WI38 (cell line): ENCODE measurements around the gene EI24.

Source experiments
- H3K4me3 ChIP-seq: 2 replicates; pipeline ENCODE4 v1.5.1; 2011; ENCODE audit warnings: low read depth, mild to moderate bottlenecking, control low read depth, low read length
- CTCF ChIP-seq: IDR thresholded peaks from 2 replicates; pipeline ENCODE4 v1.5.1; 2012; ENCODE audit warnings: low read depth, mild to moderate bottlenecking, control low read depth, low read length

The EI24 gene

GRCh38 chr11:125618383-125618782 lies 49.1 kb downstream of the EI24 start:
- TF ChIP-seq CTCF: no peak
- no peak overlapping the region for H3K4me3 ChIP-seq

- H3K4me3 ChIP-seq: no peak overlapping the region
- no peak for TF ChIP-seq CTCF
These were observed 52.7 kb downstream of the EI24 start for GRCh38 chr11:125621995-125622394.

- TF ChIP-seq CTCF: no peak
These were observed 53.8 kb downstream of the EI24 start for GRCh38 chr11:125623064-125623463.

GRCh38 chr11:125624756-125625213 lies 55.5 kb downstream of the EI24 start, which contains the start of gene CHEK1:
TSS of gene CHEK1 (plus strand) at chr11:125625163. CDS start at chr11:125626769, 1,606 bp downstream.
- no peak for TF ChIP-seq CTCF
- peak within 1 kb of the TSS; percentile 78 for H3K4me3 ChIP-seq

More at GRCh38 chr11:125623064-125623463, 53.8 kb downstream of the EI24 start:
- H3K4me3 ChIP-seq: no peak overlapping the region

GRCh38 chr11:125625225-125625629 lies 56.0 kb downstream of the EI24 start:
- TF ChIP-seq CTCF: no peak
- peak overlapping the region; percentile 78 for H3K4me3 ChIP-seq

GRCh38 chr11:125625630-125626287 lies 56.5 kb downstream of the EI24 start:
- peak overlapping the region; percentile 78 for H3K4me3 ChIP-seq
- TF ChIP-seq CTCF: no peak

- H3K4me3 ChIP-seq: peak overlapping the region; percentile 78
- no peak; the same call in 1 of the 2 replicates for TF ChIP-seq CTCF
These were observed 57.1 kb downstream of the EI24 start for GRCh38 chr11:125626288-125626950.
